Measurements from ENCODE around the gene SEMA3F. TPM values are rescaled to one million over a fixed set of nuclear protein-coding genes. Genes with fewer than 3 reads are reported as not detected.

Gene SEMA3F
- polyA plus RNA-seq, 1 experiment: 11.4 TPM

- no peak for TF ChIP-seq CTCF (IDR thresholded peaks at IDR 0.05; ENCODE audit: insufficient read depth, low read depth, low read length)
- DNase-seq (ENCODE audit: low read depth): no peak
- ChIA-PET CTCF (interaction anchor here (16.3 kb wide), 1 partner anchor 62 kb away, joined by 313 read pairs; no protein-coding TSS in a partner anchor), POLR2A (no interaction called here)
- Histone ChIP-seq H3K4me3 (ENCODE audit: low read depth, low read length) (no peak overlapping the region), H3K27me3 (ENCODE audit: control insufficient read depth, insufficient read depth, low read length) (no peaks in the 10 kb centered on the region), H3K36me3 (ENCODE audit: control insufficient read depth, insufficient read depth, low read length) (no peaks in the 10 kb centered on the region)
Observed at GRCh38 chr3:50185230-50185629, 30.1 kb downstream of the SEMA3F start.

GRCh38 chr3:50186096-50186495 is 31.0 kb downstream of the SEMA3F start:
- no peak for TF ChIP-seq CTCF (IDR thresholded peaks at IDR 0.05; ENCODE audit: insufficient read depth, low read depth, low read length)
- Histone ChIP-seq H3K4me3 (ENCODE audit: low read depth, low read length) (no peak overlapping the region), H3K36me3 (ENCODE audit: control insufficient read depth, insufficient read depth, low read length) (no peaks in the 10 kb centered on the region), H3K27me3 (ENCODE audit: control insufficient read depth, insufficient read depth, low read length) (no peaks in the 10 kb centered on the region)
- no peak for DNase-seq (ENCODE audit: low read depth)
- POLR2A ChIA-PET: no interaction called here
- CTCF ChIA-PET: interaction anchor here (1.1 to 16.3 kb wide), 2 partner anchors 39 to 63 kb away, joined by 4 to 313 read pairs; no protein-coding TSS in a partner anchor

GRCh38 chr3:50187750-50188149 is 32.6 kb downstream of the SEMA3F start:
- Histone ChIP-seq H3K27me3 (ENCODE audit: control insufficient read depth, insufficient read depth, low read length) (no peaks in the 10 kb centered on the region; the same call in 1 of the 2 replicates), H3K4me3 (ENCODE audit: low read depth, low read length) (no peak overlapping the region), H3K36me3 (ENCODE audit: control insufficient read depth, insufficient read depth, low read length) (no peaks in the 10 kb centered on the region)
- no peak for TF ChIP-seq CTCF (IDR thresholded peaks at IDR 0.05; ENCODE audit: insufficient read depth, low read depth, low read length)
- POLR2A ChIA-PET: no interaction called here
- CTCF ChIA-PET: interaction anchor here (1.1 to 16.3 kb wide), 5 partner anchors 13 to 65 kb away, joined by 3 to 313 read pairs (median 6); no protein-coding TSS in a partner anchor
- no peak for DNase-seq (ENCODE audit: low read depth)

GRCh38 chr3:50189274-50189673 is 34.1 kb downstream of the SEMA3F start:
- TF ChIP-seq CTCF (IDR thresholded peaks at IDR 0.05; ENCODE audit: insufficient read depth, low read depth, low read length): peak; percentile 93

GRCh38 chr3:50189989-50190388 is 34.9 kb downstream of the SEMA3F start:
- H3K36me3 ChIP-seq (ENCODE audit: control insufficient read depth, insufficient read depth, low read length): no peaks in the 10 kb centered on the region
- no peak overlapping the region for H3K4me3 ChIP-seq (ENCODE audit: low read depth, low read length)
- no peak for TF ChIP-seq CTCF (IDR thresholded peaks at IDR 0.05; ENCODE audit: insufficient read depth, low read depth, low read length)
- no peak for DNase-seq (ENCODE audit: low read depth)
- CTCF ChIA-PET: interaction anchor here (0.5 to 16.3 kb wide), 24 partner anchors 18 to 387 kb away, joined by 3 to 378 read pairs (median 4); partner anchors contain the start of genes GNAI2, INKA1 and RBM5
- POLR2A ChIA-PET: no interaction called here
- peaks cover 5% of the 10 kb centered on the region for H3K27me3 ChIP-seq (ENCODE audit: control insufficient read depth, insufficient read depth, low read length)

More at GRCh38 chr3:50189274-50189673, 34.1 kb downstream of the SEMA3F start:
- Histone ChIP-seq H3K36me3 (ENCODE audit: control insufficient read depth, insufficient read depth, low read length) (no peaks in the 10 kb centered on the region), H3K4me3 (ENCODE audit: low read depth, low read length) (no peak overlapping the region), H3K27me3 (ENCODE audit: control insufficient read depth, insufficient read depth, low read length) (peaks cover 5% of the 10 kb centered on the region)
- ChIA-PET CTCF (interaction anchor here (0.7 to 16.3 kb wide), 25 partner anchors 10 to 100 kb away, joined by 3 to 378 read pairs (median 5); partner anchors contain the start of genes GNAI2 and RBM5), POLR2A (no interaction called here)
- DNase-seq (ENCODE audit: low read depth): no peak

Data from BJ (cell line).